GM23338 (cell line): ENCODE data around the gene NPFF. TPM values are rescaled to one million over a fixed set of nuclear protein-coding genes. Genes with fewer than 3 reads are reported as not detected.
A peak's percentile ranks its signal among the peaks of the same experiment; 100 is the strongest.

Experiments used
- ATAC-seq: fragments of 200-7000 bp; cut with Tn5 transposase; 3 replicates; pipeline ENCODE4 v1.9.1; 2020
- DNase-seq: peaks from one replicate; pipeline ENCODE4 v3.0.0-alpha.2; 2015; ENCODE audit warnings: low spot score
- H2AFZ ChIP-seq: fragments of 200-600 bp; sonication (generic); 2 replicates; pipeline ENCODE4 v1.8.0; 2016; ENCODE audit warnings: antibody characterized with exemption, mild to moderate bottlenecking, moderate library complexity
- H3F3A ChIP-seq: fragments of 200-600 bp; sonication (generic); replicated peaks from 2 replicates; pipeline ENCODE4 v1.8.0; 2017; ENCODE audit warnings: antibody characterized with exemption, mixed run types, low read depth
- H3K27ac ChIP-seq: fragments of 200-600 bp; sonication (generic); 2 replicates; pipeline ENCODE4 v1.6.1; 2016; ENCODE audit warnings: low read depth
- H3K27me3 ChIP-seq: fragments of 200-600 bp; sonication (generic); 2 replicates; pipeline ENCODE4 v1.8.0; 2016; ENCODE audit warnings: mild to moderate bottlenecking, mixed run types, moderate library complexity; ENCODE audit not compliant: insufficient read depth
- H3K36me3 ChIP-seq: fragments of 200-600 bp; sonication (generic); 2 replicates; pipeline ENCODE4 v1.8.0; 2016; ENCODE audit warnings: mild to moderate bottlenecking; ENCODE audit not compliant: insufficient read depth
- H3K4me1 ChIP-seq: fragments of 200-600 bp; sonication (generic); 2 replicates; pipeline ENCODE4 v1.8.0; 2016; ENCODE audit warnings: mild to moderate bottlenecking, moderate library complexity; ENCODE audit not compliant: insufficient read depth
- H3K4me2 ChIP-seq: fragments of 200-600 bp; sonication (generic); 2 replicates; pipeline ENCODE4 v1.7.1; 2017; ENCODE audit warnings: mixed run types
- H3K4me3 ChIP-seq: fragments of 200-600 bp; sonication (generic); 2 replicates; pipeline ENCODE4 v1.6.1; 2016; ENCODE audit warnings: mixed run types
- H3K79me2 ChIP-seq: fragments of 200-600 bp; sonication (generic); replicated peaks from 2 replicates; pipeline ENCODE4 v1.8.0; 2017; ENCODE audit warnings: mild to moderate bottlenecking; ENCODE audit not compliant: insufficient read depth
- H3K9me2 ChIP-seq: fragments of 200-600 bp; sonication (generic); 2 replicates; pipeline ENCODE4 v1.8.0; 2017; ENCODE audit not compliant: insufficient read depth
- H4K20me1 ChIP-seq: fragments of 200-600 bp; sonication (generic); replicated peaks from 2 replicates; pipeline ENCODE4 v1.8.0; 2017; ENCODE audit warnings: mild to moderate bottlenecking; ENCODE audit not compliant: insufficient read depth
- H3K27ac Mint-ChIP-seq: 2 replicates; pipeline ENCODE4 v1.8.0; 2020; ENCODE audit warnings: inconsistent platforms, mild to moderate bottlenecking, moderate library complexity, mixed read lengths
- H3K27me3 Mint-ChIP-seq: 3 replicates; pipeline ENCODE4 v1.8.0; 2022; ENCODE audit warnings: low read depth, mild to moderate bottlenecking, moderate library complexity, mixed read lengths, inconsistent platforms; ENCODE audit not compliant: insufficient read depth, poor library complexity
- H3K36me3 Mint-ChIP-seq: 3 replicates; pipeline ENCODE4 v1.8.0; 2021; ENCODE audit warnings: low read depth, mild to moderate bottlenecking, inconsistent platforms, moderate library complexity, mixed read lengths
- H3K4me1 Mint-ChIP-seq: 3 replicates; pipeline ENCODE4 v1.8.0; 2020; ENCODE audit warnings: mild to moderate bottlenecking, inconsistent platforms, mixed read lengths
- H3K4me3 Mint-ChIP-seq: 3 replicates; pipeline ENCODE4 v1.8.0; 2021; ENCODE audit warnings: moderate library complexity, mild to moderate bottlenecking, inconsistent platforms, mixed read lengths
- H3K9me3 Mint-ChIP-seq: 3 replicates; pipeline ENCODE4 v1.8.0; 2020; ENCODE audit warnings: moderate library complexity, mild to moderate bottlenecking, inconsistent platforms, mixed read lengths
- CREB1 ChIP-seq: fragments of 250-450 bp; sonication (Bioruptor Pico); IDR thresholded peaks from 2 replicates; pipeline ENCODE4 v1.5.0; 2020; ENCODE audit warnings: low read depth, mild to moderate bottlenecking, moderate library complexity
- ETS1 ChIP-seq: IDR thresholded peaks from 2 replicates; pipeline ENCODE4 v1.6.1; 2016; ENCODE audit warnings: antibody characterized with exemption
- EZH2 ChIP-seq: fragments of 200-600 bp; sonication (generic); IDR thresholded peaks from one replicate; pipeline ENCODE4 v1.8.0; 2017; ENCODE audit warnings: antibody characterized with exemption, mild to moderate bottlenecking, low read depth; ENCODE audit not compliant: unreplicated experiment
- EZH2phosphoT487 ChIP-seq: fragments of 200-600 bp; sonication (generic); IDR thresholded peaks from one replicate; pipeline ENCODE4 v1.8.1; 2018; ENCODE audit warnings: antibody characterized with exemption; ENCODE audit not compliant: unreplicated experiment
- JUNB ChIP-seq: IDR thresholded peaks from one replicate; pipeline ENCODE4 v1.6.1; 2016; ENCODE audit warnings: antibody characterized with exemption; ENCODE audit not compliant: unreplicated experiment
- NANOG ChIP-seq: IDR thresholded peaks from 2 replicates; pipeline ENCODE4 v1.6.1; 2016; ENCODE audit warnings: antibody characterized with exemption, borderline replicate concordance
- POLR2AphosphoS5 ChIP-seq: IDR thresholded peaks from 2 replicates; pipeline ENCODE4 v1.6.1; 2016; ENCODE audit warnings: antibody characterized with exemption, low read depth
- REST ChIP-seq: IDR thresholded peaks from one replicate; pipeline ENCODE4 v1.6.1; 2018; ENCODE audit warnings: antibody characterized with exemption; ENCODE audit not compliant: unreplicated experiment
- ZNF114 ChIP-seq: fragments of 250-450 bp; sonication (Bioruptor Pico); IDR thresholded peaks from 2 replicates; pipeline ENCODE4 v1.5.0; 2020; ENCODE audit warnings: mild to moderate bottlenecking, moderate library complexity
- ZNF462 ChIP-seq: fragments of 250-450 bp; sonication (Bioruptor Pico); IDR thresholded peaks from 2 replicates; pipeline ENCODE4 v1.5.0; 2020; ENCODE audit warnings: mild to moderate bottlenecking, moderate library complexity
- polyA plus RNA-seq: library from polyadenylated mRNA; unstranded; fragments of >200 nt; fragmentation: Nextera tagmentation; extraction: Ambion mirVana; gene quantifications from 2 replicates; pipeline ENCODE4 v1.2.1, GENCODE V29; 2016
- total RNA-seq: library from RNA; depleted of rRNA; stranded (reverse); fragments of >200 nt; shearing (Covaris generic); gene quantifications from 2 replicates; pipeline ENCODE4 v1.2.3, GENCODE V29; 2014

NPFF gene
- total and polyA plus RNA-seq, 2 experiments from 2014 or later = 0.69 to 0.71 TPM

DNA sequence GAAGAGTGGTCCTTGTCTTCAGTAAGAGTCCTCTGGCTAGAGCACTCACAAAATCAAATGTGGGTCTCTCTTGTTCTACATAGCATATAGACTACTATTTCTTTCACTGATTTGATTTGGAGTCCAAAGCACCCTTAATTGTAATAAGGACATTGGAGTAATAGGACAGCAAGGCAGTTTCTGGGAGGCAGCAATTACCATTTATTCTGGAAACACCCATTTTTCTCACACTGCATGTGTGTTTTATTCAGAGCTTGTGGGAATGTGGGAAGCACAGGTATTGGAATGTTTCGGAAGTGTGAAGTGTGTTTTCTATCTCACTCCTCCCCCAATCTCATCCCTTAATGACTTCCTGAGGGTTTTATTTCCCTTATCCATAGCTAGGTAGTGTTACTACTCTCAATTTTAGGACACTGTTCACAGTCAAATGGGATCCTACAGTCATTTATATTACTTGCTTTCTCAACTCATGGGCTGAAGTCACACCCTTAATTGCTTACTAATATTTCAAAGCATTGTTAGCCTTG, 35.2 kb downstream of the NPFF start (continued):
- TF ChIP-seq ZNF462 (CRISPR knock-in tag) (no peak), JUNB (no peak), EZH2 (no peak)

- Histone ChIP-seq H3K9me2 (no peaks in the 10 kb centered on the region), H2AFZ (no peak overlapping the region), H3K36me3 (peaks cover 92% of the 10 kb centered on the region), H3K4me3 (no peak overlapping the region), H3F3A (peaks cover 53% of the 10 kb centered on the region), H4K20me1 (peaks cover 74% of the 10 kb centered on the region), H3K27ac (peak overlapping the region; percentile 33; the same call in 1 of the 2 replicates), H3K4me1 (peaks cover 12% of the 10 kb centered on the region), H3K79me2 (peaks cover 77% of the 10 kb centered on the region), H3K4me2 (no peak overlapping the region), H3K27me3 (no peaks in the 10 kb centered on the region)
- H3K36me3 Mint-ChIP-seq = peaks cover 100% of the 10 kb centered on the region
- ATAC-seq (no peak), DNase-seq (no peak)
- H3K9me3 Mint-ChIP-seq = no peaks in the 10 kb centered on the region
- no peaks in the 10 kb centered on the region for H3K27me3 Mint-ChIP-seq
- H3K27ac Mint-ChIP-seq = no peak overlapping the region
- H3K4me1 Mint-ChIP-seq = peaks cover 28% of the 10 kb centered on the region
- no peak overlapping the region for H3K4me3 Mint-ChIP-seq
- TF ChIP-seq CREB1 (no peak), NANOG (no peak), ZNF114 (CRISPR knock-in tag) (no peak), EZH2phosphoT487 (no peak), JUNB (no peak), REST (no peak), POLR2AphosphoS5 (no peak), ETS1 (no peak)
Measured at GRCh38 chr12:53468282-53468681, 39.0 kb downstream of the NPFF start.
